Measurements from ENCODE around the gene CDON. TPM values are rescaled to one million over a fixed set of nuclear protein-coding genes. Genes with fewer than 3 reads are reported as not detected.

The CDON gene
- total and polyA plus RNA-seq, 9 of the 15 experiments (the other 6 are each of a cell fraction or from before 2014, with no cell fraction given) = 0.08 to 0.64 (median 0.40) TPM

DNA sequence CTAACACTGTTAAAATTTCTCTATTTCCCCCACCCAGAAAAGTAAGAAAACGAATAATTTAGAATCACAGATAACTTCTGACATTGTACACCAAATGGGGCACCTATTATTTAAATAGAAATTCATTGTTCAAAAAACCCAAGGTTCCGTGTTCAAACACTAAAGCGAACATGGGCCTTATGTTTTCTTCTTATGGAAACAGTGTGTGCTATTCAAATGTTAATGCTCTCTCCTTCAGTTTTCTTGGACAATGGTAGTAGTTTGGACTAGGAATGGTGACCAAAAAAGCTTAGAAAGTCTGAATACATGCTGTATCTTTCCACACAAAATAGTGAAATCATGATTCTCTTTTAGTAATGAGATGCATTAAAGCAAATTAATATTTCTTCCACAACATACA is 83.2 kb downstream of the CDON start (continued):
- TF ChIP-seq MAZ (CRISPR knock-in tag; conservative IDR thresholded peaks at IDR 0.05 in 1 of 2, IDR thresholded peaks at IDR 0.05 in 1 of 2) = no peak
- TF ChIP-seq, protein P1, sequence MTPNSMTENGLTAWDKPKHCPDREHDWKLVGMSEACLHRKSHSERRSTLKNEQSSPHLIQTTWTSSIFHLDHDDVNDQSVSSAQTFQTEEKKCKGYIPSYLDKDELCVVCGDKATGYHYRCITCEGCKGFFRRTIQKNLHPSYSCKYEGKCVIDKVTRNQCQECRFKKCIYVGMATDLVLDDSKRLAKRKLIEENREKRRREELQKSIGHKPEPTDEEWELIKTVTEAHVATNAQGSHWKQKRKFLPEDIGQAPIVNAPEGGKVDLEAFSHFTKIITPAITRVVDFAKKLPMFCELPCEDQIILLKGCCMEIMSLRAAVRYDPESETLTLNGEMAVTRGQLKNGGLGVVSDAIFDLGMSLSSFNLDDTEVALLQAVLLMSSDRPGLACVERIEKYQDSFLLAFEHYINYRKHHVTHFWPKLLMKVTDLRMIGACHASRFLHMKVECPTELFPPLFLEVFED (CRISPR knock-in tag; conservative IDR thresholded peaks at IDR 0.05) = no peak
- no peak for TF ChIP-seq RBM34 (IDR thresholded peaks at IDR 0.05; ENCODE audit: borderline replicate concordance, insufficient read depth, low read length)
- TF ChIP-seq ZC3H11A (IDR thresholded peaks at IDR 0.05; ENCODE audit: low read depth, low read length) = no peak

DNA sequence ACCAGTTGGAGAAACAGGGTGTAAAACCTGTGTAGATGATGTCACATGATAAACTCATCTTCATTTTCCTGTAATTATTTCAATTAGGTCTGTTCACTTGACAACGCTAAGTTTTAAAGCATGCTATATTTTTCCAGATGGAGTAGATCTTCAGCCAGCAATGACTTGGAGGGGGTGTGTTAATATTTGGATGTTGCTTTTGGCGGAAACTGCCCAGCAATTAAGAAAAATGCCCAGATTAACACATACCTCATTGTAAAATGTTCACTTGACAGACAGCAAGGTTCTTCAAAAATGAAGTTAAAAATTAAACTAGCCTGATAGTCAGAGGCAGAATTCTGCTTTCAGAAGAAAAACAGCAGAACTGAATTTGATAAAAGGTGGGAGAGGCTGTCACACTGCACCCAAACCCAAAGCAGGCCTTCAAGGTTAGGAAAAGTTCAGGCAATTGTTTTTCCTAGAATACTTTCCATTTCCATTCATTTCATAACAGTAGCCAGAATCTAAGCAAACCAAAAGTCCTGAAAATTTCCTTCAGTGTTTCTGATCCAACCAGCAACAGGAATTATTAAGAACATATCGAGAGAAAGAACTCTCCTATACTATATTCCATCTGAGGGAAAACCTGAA is 83.8 kb downstream of the CDON start:
- intact Hi-C loops (cut with micrococcal nuclease) (no loop called here), in situ Hi-C loops (cut with MboI) (no loop called here)
- H3K9ac ChIP-seq (ENCODE audit: insufficient read depth in 1 of 2, low read depth in 2 of 2, low read length in 2 of 2) = no peak overlapping the region
- H4K20me1 ChIP-seq (replicated peaks; ENCODE audit: control insufficient read depth, insufficient read depth, low read length) = no peaks in the 10 kb centered on the region
- no peaks in the 10 kb centered on the region for H3K9me1 ChIP-seq (ENCODE audit: control insufficient read depth, insufficient read depth, low read length)
- H3K27me3 ChIP-seq (ENCODE audit: control insufficient read depth in 2 of 2, insufficient read depth in 2 of 2, low read length in 2 of 2) = peaks cover 14 to 17% of the 10 kb centered on the region in 2 experiments; a peak in 4 of 5 replicates
- H3K36me3 ChIP-seq (ENCODE audit: control insufficient read depth, insufficient read depth, low read length) = no peaks in the 10 kb centered on the region
- ChIA-PET POLR2A (no interaction called here), CTCF (ENCODE audit: low intra/inter-chr PET ratio) (no interaction called here)
- H2AFZ ChIP-seq (ENCODE audit: low read depth, low read length) = no peak overlapping the region
- ATAC-seq (no peak), FAIRE-seq (no peak), DNase-seq (ENCODE audit: extremely low read depth in 1 of 4, low spot score in 3 of 4) (no peak)
- no TSS peak for BruUV-seq (replicated peaks)
- H3K9me3 ChIP-seq (replicated peaks; ENCODE audit: control insufficient read depth, insufficient read depth, low read depth, low read length) = no peaks in the 10 kb centered on the region
- no peak overlapping the region for H3K4me2 ChIP-seq (ENCODE audit: insufficient read depth, low read length)
- 11% methylated on average over 3 of the region's 3 CpGs for WGBS (ENCODE audit: insufficient coverage, low coverage, missing lambda C conversion rate)
- H3K4me3 ChIP-seq = no peak overlapping the region
- no peaks in the 10 kb centered on the region for H3K79me2 ChIP-seq (ENCODE audit: control insufficient read depth, insufficient read depth, low read length)
- H3K4me1 ChIP-seq (replicated peaks in 1 of 2; ENCODE audit: control insufficient read depth in 2 of 2, insufficient read depth in 2 of 2, low read length in 2 of 2) = no peaks in the 10 kb centered on the region
- no peak overlapping the region for H3K27ac ChIP-seq (ENCODE audit: extremely low read depth, low read depth, low read length)
- TF ChIP-seq GABPB2 (CRISPR knock-in tag; conservative IDR thresholded peaks at IDR 0.05) = no peak
- no peak for TF ChIP-seq ZNF217 (CRISPR knock-in tag; IDR thresholded peaks at IDR 0.05)
- no peak for TF ChIP-seq MED1 (CRISPR knock-in tag; IDR thresholded peaks at IDR 0.05; ENCODE audit: borderline replicate concordance)
- TF ChIP-seq MBD2 (IDR thresholded peaks at IDR 0.05; ENCODE audit: borderline replicate concordance, low read depth) = no peak
- TF ChIP-seq RBM25 (IDR thresholded peaks at IDR 0.05; ENCODE audit: low read depth, low read length, severe bottlenecking) = no peak
- TF ChIP-seq, protein P2, sequence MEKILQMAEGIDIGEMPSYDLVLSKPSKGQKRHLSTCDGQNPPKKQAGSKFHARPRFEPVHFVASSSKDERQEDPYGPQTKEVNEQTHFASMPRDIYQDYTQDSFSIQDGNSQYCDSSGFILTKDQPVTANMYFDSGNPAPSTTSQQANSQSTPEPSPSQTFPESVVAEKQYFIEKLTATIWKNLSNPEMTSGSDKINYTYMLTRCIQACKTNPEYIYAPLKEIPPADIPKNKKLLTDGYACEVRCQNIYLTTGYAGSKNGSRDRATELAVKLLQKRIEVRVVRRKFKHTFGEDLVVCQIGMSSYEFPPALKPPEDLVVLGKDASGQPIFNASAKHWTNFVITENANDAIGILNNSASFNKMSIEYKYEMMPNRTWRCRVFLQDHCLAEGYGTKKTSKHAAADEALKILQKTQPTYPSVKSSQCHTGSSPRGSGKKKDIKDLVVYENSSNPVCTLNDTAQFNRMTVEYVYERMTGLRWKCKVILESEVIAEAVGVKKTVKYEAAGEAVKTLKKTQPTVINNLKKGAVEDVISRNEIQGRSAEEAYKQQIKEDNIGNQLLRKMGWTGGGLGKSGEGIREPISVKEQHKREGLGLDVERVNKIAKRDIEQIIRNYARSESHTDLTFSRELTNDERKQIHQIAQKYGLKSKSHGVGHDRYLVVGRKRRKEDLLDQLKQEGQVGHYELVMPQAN (IDR thresholded peaks at IDR 0.05; ENCODE audit: borderline replicate concordance) = no peak
- TF ChIP-seq SRSF3 (IDR thresholded peaks at IDR 0.05; ENCODE audit: insufficient read depth, low read length) = no peak
- no peak for TF ChIP-seq NUFIP1 (IDR thresholded peaks at IDR 0.05; ENCODE audit: partially characterized antibody)
- TF ChIP-seq, protein P3, sequence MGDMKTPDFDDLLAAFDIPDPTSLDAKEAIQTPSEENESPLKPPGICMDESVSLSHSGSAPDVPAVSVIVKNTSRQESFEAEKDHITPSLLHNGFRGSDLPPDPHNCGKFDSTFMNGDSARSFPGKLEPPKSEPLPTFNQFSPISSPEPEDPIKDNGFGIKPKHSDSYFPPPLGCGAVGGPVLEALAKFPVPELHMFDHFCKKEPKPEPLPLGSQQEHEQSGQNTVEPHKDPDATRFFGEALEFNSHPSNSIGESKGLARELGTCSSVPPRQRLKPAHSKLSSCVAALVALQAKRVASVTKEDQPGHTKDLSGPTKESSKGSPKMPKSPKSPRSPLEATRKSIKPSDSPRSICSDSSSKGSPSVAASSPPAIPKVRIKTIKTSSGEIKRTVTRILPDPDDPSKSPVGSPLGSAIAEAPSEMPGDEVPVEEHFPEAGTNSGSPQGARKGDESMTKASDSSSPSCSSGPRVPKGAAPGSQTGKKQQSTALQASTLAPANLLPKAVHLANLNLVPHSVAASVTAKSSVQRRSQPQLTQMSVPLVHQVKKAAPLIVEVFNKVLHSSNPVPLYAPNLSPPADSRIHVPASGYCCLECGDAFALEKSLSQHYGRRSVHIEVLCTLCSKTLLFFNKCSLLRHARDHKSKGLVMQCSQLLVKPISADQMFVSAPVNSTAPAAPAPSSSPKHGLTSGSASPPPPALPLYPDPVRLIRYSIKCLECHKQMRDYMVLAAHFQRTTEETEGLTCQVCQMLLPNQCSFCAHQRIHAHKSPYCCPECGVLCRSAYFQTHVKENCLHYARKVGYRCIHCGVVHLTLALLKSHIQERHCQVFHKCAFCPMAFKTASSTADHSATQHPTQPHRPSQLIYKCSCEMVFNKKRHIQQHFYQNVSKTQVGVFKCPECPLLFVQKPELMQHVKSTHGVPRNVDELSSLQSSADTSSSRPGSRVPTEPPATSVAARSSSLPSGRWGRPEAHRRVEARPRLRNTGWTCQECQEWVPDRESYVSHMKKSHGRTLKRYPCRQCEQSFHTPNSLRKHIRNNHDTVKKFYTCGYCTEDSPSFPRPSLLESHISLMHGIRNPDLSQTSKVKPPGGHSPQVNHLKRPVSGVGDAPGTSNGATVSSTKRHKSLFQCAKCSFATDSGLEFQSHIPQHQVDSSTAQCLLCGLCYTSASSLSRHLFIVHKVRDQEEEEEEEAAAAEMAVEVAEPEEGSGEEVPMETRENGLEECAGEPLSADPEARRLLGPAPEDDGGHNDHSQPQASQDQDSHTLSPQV (IDR thresholded peaks at IDR 0.05) = no peak
